ACC112 (cell line): ENCODE data around the gene MSANTD7.

Source experiments
- H2AFZ ChIP-seq: fragments of 200-600 bp; sonication (generic); one replicate; pipeline ENCODE4 v1.6.0; 2017; ENCODE audit warnings: antibody characterized with exemption, low read length; ENCODE audit not compliant: unreplicated experiment
- H3K27ac ChIP-seq: fragments of 200-600 bp; sonication (generic); 2 replicates; pipeline ENCODE4 v1.5.1; 2014; ENCODE audit warnings: low read depth, mild to moderate bottlenecking, antibody characterized with exemption, low read length, moderate library complexity
- H3K27me3 ChIP-seq: fragments of 200-600 bp; sonication (generic); 2 replicates; pipeline ENCODE4 v1.6.1; 2014; ENCODE audit warnings: mild to moderate bottlenecking, antibody characterized with exemption, low read length, moderate library complexity, mixed read lengths; ENCODE audit not compliant: insufficient read depth
- H3K36me3 ChIP-seq: fragments of 200-600 bp; sonication (generic); 2 replicates; pipeline ENCODE4 v1.6.1; 2016; ENCODE audit warnings: mild to moderate bottlenecking, antibody characterized with exemption, low read length, moderate library complexity, mixed read lengths; ENCODE audit not compliant: insufficient read depth
- H3K4me1 ChIP-seq: fragments of 200-600 bp; sonication (generic); one replicate; pipeline ENCODE4 v1.6.1; 2016; ENCODE audit warnings: low read length, mixed read lengths; ENCODE audit not compliant: insufficient read depth, unreplicated experiment, control insufficient read depth
- H3K4me3 ChIP-seq: fragments of 200-600 bp; sonication (generic); 2 replicates; pipeline ENCODE4 v1.5.1; 2014; ENCODE audit warnings: mild to moderate bottlenecking, low read depth, low read length
- H3K79me2 ChIP-seq: fragments of 200-600 bp; sonication (generic); one replicate; pipeline ENCODE4 v1.6.0; 2016; ENCODE audit warnings: low read length; ENCODE audit not compliant: control insufficient read depth, unreplicated experiment, insufficient read depth

MSANTD7 gene

DNA sequence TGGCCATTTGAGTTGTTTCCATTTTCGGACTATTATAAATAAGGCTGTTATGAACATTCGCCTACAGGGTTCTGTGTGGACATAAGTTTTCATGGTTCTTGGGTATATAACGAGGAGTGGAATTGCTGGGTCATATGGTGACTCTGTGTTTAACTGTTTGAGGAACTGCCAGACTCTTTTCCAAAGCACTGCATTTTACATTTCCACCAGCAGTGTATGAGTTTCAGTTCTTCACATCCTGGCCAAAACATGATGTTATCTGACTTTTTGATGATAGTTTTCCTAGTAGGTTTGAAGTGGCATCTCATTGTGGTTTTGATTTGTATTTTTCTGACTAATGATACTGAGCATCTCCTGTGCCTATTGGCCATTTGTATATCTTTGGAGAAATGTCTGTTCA, 46.0 kb downstream of the MSANTD7 start:
- Histone ChIP-seq H3K36me3 (peaks cover 11% of the 10 kb centered on the region; the same call in 1 of the 2 replicates), H3K4me1 (peaks cover 15% of the 10 kb centered on the region), H3K4me3 (no peak overlapping the region)

More for the DNA sequence above, 46.0 kb downstream of the MSANTD7 start:
- H3K27ac ChIP-seq: no peak overlapping the region
- H3K79me2 ChIP-seq: peaks cover 89% of the 10 kb centered on the region
- no peaks in the 10 kb centered on the region for H3K27me3 ChIP-seq
- H2AFZ ChIP-seq: no peak overlapping the region
